Uterus (tissue), 2 donors: Measurements from ENCODE around the gene FUT8.

Source experiments
- CTCF ChIP-seq, 4 experiments: fragments of 200-600 bp in 2 of 4; fragments of 450-650 bp in 2 of 4; sonication (generic) in 2 of 4; IDR thresholded peaks; one replicate each; pipeline ENCODE4 v1.5.1; 2016 to 2019; ENCODE audit warnings: antibody characterized with exemption in 4 of 4, mild to moderate bottlenecking in 2 of 4, moderate library complexity in 1 of 4
- POLR2A ChIP-seq, 2 donors: fragments of 450-650 bp; IDR thresholded peaks; one replicate each; pipeline ENCODE4 v1.6.1; 2016; ENCODE audit warnings: antibody characterized with exemption in 2 of 2, mild to moderate bottlenecking in 1 of 2, moderate library complexity in 1 of 2

GRCh38 chr14:65548878-65549277, 136.3 kb downstream of the FUT8 start:
- TF ChIP-seq CTCF (IDR thresholded peaks at IDR 0.05) (no peak), POLR2A (IDR thresholded peaks at IDR 0.05) (no peak)
